ENCODE measurements around the gene RNF182. TPM values are rescaled to one million over a fixed set of nuclear protein-coding genes. Genes with fewer than 3 reads are reported as not detected.
A peak's percentile ranks its signal among the peaks of the same experiment; 100 is the strongest.

The RNF182 gene
- total and polyA plus RNA-seq, 2 experiments from 2014 or later, result 1.8 to 2.7 TPM

DNA sequence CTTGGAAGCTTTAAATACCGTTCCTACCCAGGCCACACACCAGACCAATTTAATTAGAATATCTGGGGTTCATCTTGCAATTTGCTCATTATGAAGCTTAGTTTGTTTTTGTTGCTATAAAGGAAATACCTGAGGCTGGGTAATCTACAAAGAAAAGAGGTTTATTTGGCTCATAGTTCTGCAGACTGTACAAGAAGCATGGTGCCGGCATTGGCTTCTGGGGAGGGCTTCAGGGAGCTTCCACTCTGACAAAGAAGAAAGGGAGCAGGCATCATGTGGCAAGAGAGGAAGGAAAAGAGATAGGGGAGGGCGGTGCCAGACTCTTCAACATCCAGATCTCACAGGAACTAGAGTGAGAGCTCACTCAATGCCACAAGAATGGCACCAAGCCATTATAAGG, 73.6 kb downstream of the RNF182 start:
- no peak overlapping the region for H3K27ac ChIP-seq
- DNase-seq, result no peak
- no peak overlapping the region for H3K4me3 ChIP-seq
- in situ Hi-C loops (cut with MboI), result no loop called here
- no peaks in the 10 kb centered on the region for H3K9me2 ChIP-seq (ENCODE audit: insufficient read depth)
- no peak overlapping the region for H3K4me2 ChIP-seq (ENCODE audit: unreplicated experiment)
- TF ChIP-seq EZH2 (IDR thresholded peaks at IDR 0.05; ENCODE audit: insufficient read depth, poor library complexity, severe bottlenecking) (no peak), EZH2phosphoT487 (IDR thresholded peaks at IDR 0.05; ENCODE audit: insufficient read depth, low read depth) (no peak)
- H4K20me1 ChIP-seq (ENCODE audit: insufficient read depth), result no peaks in the 10 kb centered on the region
- H3K9me3 ChIP-seq (ENCODE audit: low read depth), result no peaks in the 10 kb centered on the region
- peaks cover 22% of the 10 kb centered on the region for H3K4me1 ChIP-seq (ENCODE audit: insufficient read depth)
- no peaks in the 10 kb centered on the region for H3K36me3 ChIP-seq (ENCODE audit: low read depth)
- no peaks in the 10 kb centered on the region for H3K79me2 ChIP-seq (ENCODE audit: insufficient read depth)
- no peaks in the 10 kb centered on the region for H3K27me3 ChIP-seq (replicated peaks; ENCODE audit: insufficient read depth)
- H3K9ac ChIP-seq, result no peak overlapping the region
- WGBS, 2 experiments (ENCODE audit: low coverage in 1 of 2, low lambda C conversion rate in 2 of 2, missing lambda C conversion rate in 2 of 2), result 98 to 99% methylated on average over 3 of the region's 3 CpGs
- no peak overlapping the region for H2AFZ ChIP-seq
- peaks cover 14% of the 10 kb centered on the region for H3F3A ChIP-seq (ENCODE audit: insufficient read depth)

DNA sequence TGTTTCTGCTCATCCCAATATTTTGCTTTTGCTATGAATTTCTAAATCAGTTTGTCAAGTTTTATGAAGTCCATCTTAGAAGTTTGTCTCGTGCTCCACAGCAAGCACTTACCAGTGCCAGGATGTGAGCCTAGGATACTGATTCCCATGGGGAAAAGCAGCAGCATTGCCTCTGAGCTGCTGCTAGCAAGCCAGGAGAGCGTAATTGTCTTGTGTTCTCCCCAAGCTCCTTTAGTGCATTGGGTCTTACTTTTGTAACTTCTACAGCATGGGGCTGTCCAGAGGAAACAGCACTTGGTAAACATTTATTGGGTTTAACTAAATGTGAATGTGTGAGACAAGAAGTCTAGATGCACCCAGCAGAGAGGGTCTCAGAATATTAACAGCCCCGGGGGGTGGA, 76.1 kb downstream of the RNF182 start:
- peak overlapping the region; percentile 66 for H3K9ac ChIP-seq
- no peaks in the 10 kb centered on the region for H3K9me2 ChIP-seq (ENCODE audit: insufficient read depth)
- no peaks in the 10 kb centered on the region for H3K79me2 ChIP-seq (ENCODE audit: insufficient read depth)
- peak overlapping the region; percentile 62 for H3K4me3 ChIP-seq
- no peaks in the 10 kb centered on the region for H3K9me3 ChIP-seq (ENCODE audit: low read depth)
- peaks cover 16% of the 10 kb centered on the region for H3K4me1 ChIP-seq (ENCODE audit: insufficient read depth)
- peak overlapping the region; percentile 88 for H3K4me2 ChIP-seq (ENCODE audit: unreplicated experiment)
- H2AFZ ChIP-seq, result peak overlapping the region; percentile 65
- no peaks in the 10 kb centered on the region for H3K36me3 ChIP-seq (ENCODE audit: low read depth)
- peak overlapping the region; percentile 92 for H3K27ac ChIP-seq
- H3F3A ChIP-seq (ENCODE audit: insufficient read depth), result peaks cover 14% of the 10 kb centered on the region
- in situ Hi-C loops (cut with MboI), result no loop called here
- 34 to 42% methylated on average over 3 of the region's 3 CpGs for WGBS, 2 experiments (ENCODE audit: low coverage in 1 of 2, low lambda C conversion rate in 2 of 2, missing lambda C conversion rate in 2 of 2)
- no peaks in the 10 kb centered on the region for H4K20me1 ChIP-seq (ENCODE audit: insufficient read depth)
- DNase-seq, result peak; percentile 60
- TF ChIP-seq EZH2 (IDR thresholded peaks at IDR 0.05; ENCODE audit: insufficient read depth, poor library complexity, severe bottlenecking) (no peak), EZH2phosphoT487 (IDR thresholded peaks at IDR 0.05; ENCODE audit: insufficient read depth, low read depth) (no peak)
- H3K27me3 ChIP-seq (replicated peaks; ENCODE audit: insufficient read depth), result no peaks in the 10 kb centered on the region

DNA sequence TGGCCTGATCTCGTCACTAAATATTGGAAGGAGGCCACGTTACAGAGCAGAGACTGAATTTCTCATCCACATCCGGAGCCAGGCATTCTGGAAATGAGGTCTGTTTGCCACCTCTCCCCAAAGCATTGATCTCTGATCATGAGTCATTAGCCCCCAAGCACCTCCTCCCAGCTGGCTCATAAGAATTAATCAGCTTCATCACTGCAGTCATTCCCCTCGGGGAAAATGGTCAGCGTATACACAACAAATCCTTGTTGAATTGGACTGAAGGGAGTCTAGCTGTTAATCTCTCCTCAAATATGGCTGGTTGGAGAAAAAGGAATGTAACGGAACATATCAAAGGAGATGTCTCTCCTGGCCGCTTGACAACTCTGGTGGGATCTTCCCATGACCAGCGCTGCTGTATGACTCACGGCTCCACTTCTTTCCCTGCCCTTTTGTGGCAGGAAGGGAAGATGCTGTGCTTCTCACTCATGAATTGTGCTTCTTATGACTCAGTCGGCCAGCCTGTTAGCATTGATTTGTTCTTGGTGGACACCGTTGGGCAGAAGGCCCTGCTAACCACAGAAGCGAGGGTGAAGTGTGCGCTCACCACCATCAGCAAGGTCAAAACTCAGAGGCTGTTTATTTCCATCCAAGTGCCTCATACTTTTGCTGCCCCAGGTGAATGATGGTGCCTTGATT, 76.7 kb downstream of the RNF182 start:
- no peaks in the 10 kb centered on the region for H3K79me2 ChIP-seq (ENCODE audit: insufficient read depth)
- H3K4me1 ChIP-seq (ENCODE audit: insufficient read depth), result peaks cover 16% of the 10 kb centered on the region
- H2AFZ ChIP-seq, result peak overlapping the region; percentile 65
- peak overlapping the region; percentile 62 for H3K4me3 ChIP-seq
- in situ Hi-C loops (cut with MboI), result no loop called here
- no peaks in the 10 kb centered on the region for H3K9me3 ChIP-seq (ENCODE audit: low read depth)
- TF ChIP-seq EZH2phosphoT487 (IDR thresholded peaks at IDR 0.05; ENCODE audit: insufficient read depth, low read depth) (no peak), EZH2 (IDR thresholded peaks at IDR 0.05; ENCODE audit: insufficient read depth, poor library complexity, severe bottlenecking) (no peak)
- H3K4me2 ChIP-seq (ENCODE audit: unreplicated experiment), result peak overlapping the region; percentile 88
- H3K9me2 ChIP-seq (ENCODE audit: insufficient read depth), result no peaks in the 10 kb centered on the region
- H3K9ac ChIP-seq, result peak overlapping the region; percentile 66
- H3K27ac ChIP-seq, result peak overlapping the region; percentile 92
- H4K20me1 ChIP-seq (ENCODE audit: insufficient read depth), result no peaks in the 10 kb centered on the region
- 1% methylated on average over 13 of the region's 13 CpGs for WGBS, 2 experiments (ENCODE audit: low coverage in 1 of 2, low lambda C conversion rate in 2 of 2, missing lambda C conversion rate in 2 of 2)
- H3K36me3 ChIP-seq (ENCODE audit: low read depth), result no peaks in the 10 kb centered on the region
- DNase-seq, result peak; percentile 99
- H3K27me3 ChIP-seq (replicated peaks; ENCODE audit: insufficient read depth), result no peaks in the 10 kb centered on the region
- H3F3A ChIP-seq (ENCODE audit: insufficient read depth), result peaks cover 14% of the 10 kb centered on the region

DNA sequence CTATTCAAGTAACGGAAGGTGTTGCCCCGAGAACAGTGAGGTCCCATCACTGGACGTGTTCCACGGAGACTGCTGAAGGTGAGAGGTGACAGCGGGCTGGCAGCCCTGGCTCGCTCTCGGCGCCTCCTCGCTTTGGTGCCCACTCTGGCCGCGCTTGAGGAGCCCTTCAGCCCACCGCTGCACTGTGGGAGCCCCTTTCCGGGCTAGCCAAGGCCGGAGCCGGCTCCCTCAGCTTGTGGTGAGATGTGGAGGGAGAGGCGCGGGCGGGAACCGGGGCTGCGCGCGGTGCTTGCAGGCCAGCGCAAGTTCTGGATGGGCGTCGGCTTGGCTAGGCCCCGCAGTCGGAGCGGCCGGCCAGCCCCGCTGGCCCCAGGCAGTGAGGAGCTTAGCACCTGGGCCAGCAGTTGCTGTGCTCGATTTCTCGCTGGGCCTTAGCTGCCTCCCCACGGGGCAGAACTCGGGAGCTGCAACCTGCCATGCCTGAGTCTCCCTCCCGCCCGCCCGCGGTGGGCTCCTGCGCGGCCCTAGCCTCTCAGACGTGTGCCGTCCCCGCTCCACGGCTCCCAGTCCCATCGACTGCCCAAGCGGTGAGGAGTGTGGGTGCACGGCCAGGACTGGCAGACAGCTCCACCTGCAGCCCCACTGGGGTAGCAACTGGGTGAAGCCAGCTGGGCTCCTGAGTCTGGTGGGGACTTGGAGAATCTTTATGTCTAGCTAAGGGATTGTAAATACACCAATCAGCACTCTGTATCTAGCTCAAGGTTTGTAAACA, 77.6 kb downstream of the RNF182 start:
- peak overlapping the region; percentile 55 for H3K4me2 ChIP-seq (ENCODE audit: unreplicated experiment)
- TF ChIP-seq EZH2phosphoT487 (IDR thresholded peaks at IDR 0.05; ENCODE audit: insufficient read depth, low read depth), result no peak
- TF ChIP-seq EZH2 (IDR thresholded peaks at IDR 0.05; ENCODE audit: insufficient read depth, poor library complexity, severe bottlenecking), result no peak
- H3K9me2 ChIP-seq (ENCODE audit: insufficient read depth), result no peaks in the 10 kb centered on the region
- in situ Hi-C loops (cut with MboI), result no loop called here
- H3K27me3 ChIP-seq (replicated peaks; ENCODE audit: insufficient read depth), result no peaks in the 10 kb centered on the region
- no peak for DNase-seq
- H3K4me3 ChIP-seq, result peak overlapping the region; percentile 62; the same call in 1 of the 2 replicates
- H3K27ac ChIP-seq, result peak overlapping the region; percentile 92
- H4K20me1 ChIP-seq (ENCODE audit: insufficient read depth), result no peaks in the 10 kb centered on the region
- no peaks in the 10 kb centered on the region for H3K79me2 ChIP-seq (ENCODE audit: insufficient read depth)
- H2AFZ ChIP-seq, result no peak overlapping the region
- no peak overlapping the region for H3K9ac ChIP-seq
- WGBS, 2 experiments (ENCODE audit: low coverage in 1 of 2, low lambda C conversion rate in 2 of 2, missing lambda C conversion rate in 2 of 2), result 97 to 98% methylated on average over 26 to 47 of the region's 47 CpGs
- H3K9me3 ChIP-seq (ENCODE audit: low read depth), result no peaks in the 10 kb centered on the region
- peaks cover 14% of the 10 kb centered on the region for H3F3A ChIP-seq (ENCODE audit: insufficient read depth)
- peaks cover 16% of the 10 kb centered on the region for H3K4me1 ChIP-seq (ENCODE audit: insufficient read depth)
- H3K36me3 ChIP-seq (ENCODE audit: low read depth), result no peaks in the 10 kb centered on the region

Measured in GM23248 (cell line).